GM12872 (cell line): ENCODE measurements around the gene FAM171A1.

Experiments used
- CTCF ChIP-seq: IDR thresholded peaks from 3 replicates; pipeline ENCODE4 v1.5.1; 2011; ENCODE audit warnings: low read depth, mild to moderate bottlenecking, low read length, moderate library complexity; ENCODE audit not compliant: insufficient read depth

FAM171A1 gene

DNA sequence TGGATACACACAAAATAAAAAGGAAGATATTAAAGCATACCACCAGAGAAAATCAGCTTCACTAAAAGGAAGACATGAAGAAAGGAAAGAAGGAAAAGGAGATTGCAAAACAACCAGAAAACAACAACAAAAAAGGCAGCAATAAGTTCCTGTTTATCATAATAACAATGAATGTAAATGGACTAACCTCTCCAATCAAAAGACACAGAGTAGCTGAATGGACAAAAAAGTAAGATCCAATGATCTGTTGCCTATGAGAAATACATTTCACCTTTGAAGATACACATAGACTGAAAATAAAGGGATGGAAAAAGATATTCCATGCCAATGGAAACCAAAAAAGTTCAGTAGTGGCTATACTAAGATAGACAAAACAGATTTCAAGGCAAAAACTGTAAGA, 30.3 kb upstream of the FAM171A1 start:
- no peak for TF ChIP-seq CTCF

DNA sequence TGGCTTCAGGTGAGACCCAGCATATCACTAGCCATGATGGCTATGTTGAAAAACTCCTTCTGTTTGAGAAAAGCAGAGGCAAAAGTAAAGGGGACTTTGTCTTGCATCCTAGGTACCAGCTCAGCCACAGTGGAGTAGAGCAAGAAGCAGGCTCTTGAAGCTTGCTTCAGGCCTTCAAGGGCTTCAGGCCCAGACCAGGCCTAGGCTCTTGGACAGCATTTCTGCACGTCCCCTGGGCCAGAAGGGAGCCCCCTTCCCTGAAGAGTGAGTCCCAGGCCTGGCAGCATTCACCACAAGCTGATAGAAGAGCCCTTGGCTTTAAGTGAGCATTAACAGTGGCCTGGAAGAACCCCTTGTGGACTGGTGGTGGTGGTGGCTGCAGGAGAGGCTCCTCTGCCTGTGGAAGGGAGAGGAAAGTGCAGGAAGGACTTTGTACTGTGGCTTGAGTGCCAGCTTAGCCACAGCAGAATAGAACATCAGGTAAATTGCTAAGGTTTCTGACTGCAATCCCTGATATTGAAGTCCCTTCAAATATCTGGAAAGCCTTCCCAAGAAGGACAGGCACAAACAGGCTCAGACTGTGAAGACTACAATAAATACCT, 28.1 kb upstream of the FAM171A1 start:
- TF ChIP-seq CTCF = no peak

- no peak for TF ChIP-seq CTCF
Measured at GRCh38 chr10:15395935-15396334, 24.8 kb upstream of the FAM171A1 start.

DNA sequence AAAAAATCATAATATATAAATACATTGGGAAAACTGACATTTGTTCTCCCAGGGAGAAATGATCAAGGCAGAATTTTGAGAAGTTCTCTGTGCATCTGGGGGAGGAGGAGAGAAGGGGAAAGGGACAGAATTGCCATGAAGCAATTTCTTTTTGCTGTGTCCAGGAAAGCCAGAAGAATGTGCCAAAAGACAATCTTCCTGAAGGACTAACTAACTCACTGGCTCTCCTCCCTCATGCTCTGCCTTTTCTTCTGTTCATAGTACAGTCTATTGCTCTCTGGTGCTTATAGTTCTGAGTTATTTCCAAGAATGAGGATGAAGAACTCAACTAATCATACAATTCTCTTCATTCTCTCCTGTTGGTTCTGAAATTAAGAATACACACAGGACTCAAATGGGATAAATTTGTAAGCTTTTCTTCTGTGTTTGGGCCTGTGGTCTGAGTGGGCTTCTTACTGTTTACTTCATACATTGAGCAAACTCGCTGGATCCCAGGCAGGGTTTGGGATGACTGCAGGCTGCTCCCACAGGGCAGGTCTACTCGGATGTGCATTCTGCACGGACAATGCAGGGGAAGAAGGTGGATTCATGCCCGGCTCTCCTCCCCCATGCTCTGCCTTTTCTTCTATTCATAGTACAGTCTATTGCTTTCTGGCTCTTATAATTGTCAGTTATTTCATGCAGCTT, 22.2 kb upstream of the FAM171A1 start:
- TF ChIP-seq CTCF = no peak

GRCh38 chr10:15391491-15391890, 20.4 kb upstream of the FAM171A1 start:
- no peak for TF ChIP-seq CTCF

DNA sequence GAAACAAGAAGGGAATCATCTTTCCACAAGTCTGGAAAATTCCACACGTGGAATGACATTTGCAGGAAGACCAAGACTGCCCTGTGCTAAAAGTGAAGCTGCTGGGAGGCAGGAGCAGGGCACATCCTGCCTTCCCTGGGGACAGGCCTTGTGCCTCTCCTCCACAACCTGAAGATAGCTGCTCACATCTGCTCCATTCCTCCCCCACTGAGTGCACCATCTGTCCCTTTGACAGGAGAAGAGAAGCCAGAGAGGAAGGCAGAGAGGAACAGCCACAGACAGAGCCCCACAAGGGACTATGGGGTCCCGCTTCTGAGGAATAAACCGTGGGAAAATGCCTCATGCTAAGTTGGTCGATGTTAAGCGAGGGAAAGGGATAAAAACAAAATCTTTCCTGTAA, 15.9 kb upstream of the FAM171A1 start:
- no peak for TF ChIP-seq CTCF

GRCh38 chr10:15385552-15386455, 14.7 kb upstream of the FAM171A1 start:
- TF ChIP-seq CTCF = no peak
